NCI-H1436 treated with DMSO at 0.1 percent for 48 hours (cell line): ENCODE results near the gene PRSS33.
A peak's percentile ranks its signal among the peaks of the same experiment; 100 is the strongest.

Source experiments
- DNase-seq: peaks from one replicate; lab custom pipeline; 2025; lab: John Stamatoyannopoulos, UW

The PRSS33 gene

DNA sequence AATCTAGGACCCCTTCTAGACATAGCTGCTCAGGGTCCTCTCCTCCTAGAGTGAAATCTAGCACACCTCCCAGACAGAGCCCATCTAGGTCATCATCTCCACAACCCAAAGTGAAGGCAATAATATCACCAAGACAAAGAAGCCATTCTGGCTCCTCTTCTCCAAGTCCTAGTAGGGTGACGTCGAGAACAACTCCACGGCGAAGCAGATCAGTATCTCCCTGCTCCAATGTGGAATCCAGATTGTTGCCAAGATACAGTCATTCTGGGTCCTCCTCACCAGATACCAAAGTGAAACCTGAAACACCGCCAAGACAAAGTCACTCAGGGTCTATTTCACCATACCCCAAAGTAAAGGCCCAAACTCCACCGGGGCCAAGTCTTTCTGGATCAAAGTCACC, 24.2 kb downstream of the PRSS33 start:
- no peak for DNase-seq

- no peak for DNase-seq
Measured at GRCh38 chr16:2762711-2763110, 24.6 kb downstream of the PRSS33 start.

DNA sequence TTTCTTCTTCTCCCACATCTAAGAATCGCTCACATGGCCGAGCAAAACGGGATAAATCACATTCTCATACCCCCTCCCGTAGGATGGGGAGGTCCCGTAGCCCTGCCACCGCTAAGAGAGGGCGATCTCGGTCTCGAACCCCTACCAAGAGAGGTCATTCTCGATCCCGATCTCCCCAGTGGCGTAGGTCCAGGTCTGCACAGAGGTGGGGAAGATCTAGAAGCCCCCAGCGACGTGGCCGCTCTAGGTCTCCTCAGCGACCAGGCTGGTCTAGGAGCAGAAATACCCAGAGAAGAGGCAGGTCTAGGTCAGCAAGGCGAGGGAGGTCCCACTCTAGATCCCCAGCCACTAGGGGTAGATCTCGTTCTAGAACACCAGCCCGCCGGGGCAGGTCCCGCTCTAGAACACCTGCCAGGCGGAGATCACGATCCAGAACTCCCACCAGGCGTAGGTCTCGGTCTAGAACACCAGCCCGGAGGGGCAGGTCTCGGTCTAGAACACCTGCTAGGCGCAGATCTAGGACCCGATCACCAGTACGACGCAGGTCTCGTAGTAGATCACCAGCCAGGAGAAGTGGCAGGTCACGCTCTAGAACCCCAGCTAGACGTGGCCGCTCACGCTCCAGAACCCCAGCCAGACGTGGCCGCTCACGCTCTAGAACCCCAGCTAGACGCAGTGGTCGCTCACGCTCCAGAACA, 25.3 kb downstream of the PRSS33 start:
- DNase-seq, result no peak

- DNase-seq, result no peak
Measured at GRCh38 chr16:2761472-2761871, 25.9 kb downstream of the PRSS33 start.

DNA sequence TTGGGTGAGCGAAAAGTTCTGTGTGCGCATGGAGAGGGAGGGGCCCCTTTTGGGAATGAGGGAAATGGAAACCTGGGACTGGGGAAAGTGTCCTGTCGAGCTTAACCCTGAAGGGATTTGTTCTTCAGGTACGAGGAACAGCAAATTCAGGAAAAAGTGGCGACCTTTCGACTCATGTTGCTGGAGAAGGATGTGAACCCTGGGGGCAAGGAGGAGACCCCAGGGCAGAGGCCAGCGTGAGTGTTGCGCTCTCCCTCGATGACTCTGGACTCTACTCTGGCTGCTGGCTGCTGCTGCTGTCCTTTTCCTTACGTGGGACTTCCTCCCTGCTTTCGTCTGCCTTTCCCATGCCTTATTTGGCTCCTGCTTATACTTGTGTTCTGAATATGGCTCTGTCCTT, 30.0 kb downstream of the PRSS33 start:
- DNase-seq, result no peak

GRCh38 chr16:2756288-2757015, 30.9 kb downstream of the PRSS33 start:
- no peak for DNase-seq

DNA sequence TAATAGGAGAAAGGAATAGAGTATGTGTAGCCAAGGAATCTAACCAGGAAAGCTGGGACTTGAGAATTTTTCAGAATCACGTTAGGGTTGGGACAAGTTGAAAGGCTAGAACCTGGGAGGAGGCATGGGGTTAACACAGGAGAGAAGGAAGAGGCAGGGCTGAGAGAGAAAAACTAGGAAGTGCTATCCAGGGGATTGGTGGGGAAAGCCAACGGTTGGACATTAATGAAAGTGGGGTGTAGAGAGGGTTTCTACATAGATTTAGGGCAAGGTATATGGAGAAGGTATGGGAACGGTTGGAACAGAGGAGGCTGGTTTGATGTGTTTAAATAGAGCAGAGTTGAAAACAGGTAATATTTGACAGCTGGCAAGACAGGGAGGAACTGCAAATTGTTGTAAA, 32.2 kb downstream of the PRSS33 start:
- no peak for DNase-seq

GRCh38 chr16:2753733-2754020, 33.7 kb downstream of the PRSS33 start:
- DNase-seq, result no peak

DNA sequence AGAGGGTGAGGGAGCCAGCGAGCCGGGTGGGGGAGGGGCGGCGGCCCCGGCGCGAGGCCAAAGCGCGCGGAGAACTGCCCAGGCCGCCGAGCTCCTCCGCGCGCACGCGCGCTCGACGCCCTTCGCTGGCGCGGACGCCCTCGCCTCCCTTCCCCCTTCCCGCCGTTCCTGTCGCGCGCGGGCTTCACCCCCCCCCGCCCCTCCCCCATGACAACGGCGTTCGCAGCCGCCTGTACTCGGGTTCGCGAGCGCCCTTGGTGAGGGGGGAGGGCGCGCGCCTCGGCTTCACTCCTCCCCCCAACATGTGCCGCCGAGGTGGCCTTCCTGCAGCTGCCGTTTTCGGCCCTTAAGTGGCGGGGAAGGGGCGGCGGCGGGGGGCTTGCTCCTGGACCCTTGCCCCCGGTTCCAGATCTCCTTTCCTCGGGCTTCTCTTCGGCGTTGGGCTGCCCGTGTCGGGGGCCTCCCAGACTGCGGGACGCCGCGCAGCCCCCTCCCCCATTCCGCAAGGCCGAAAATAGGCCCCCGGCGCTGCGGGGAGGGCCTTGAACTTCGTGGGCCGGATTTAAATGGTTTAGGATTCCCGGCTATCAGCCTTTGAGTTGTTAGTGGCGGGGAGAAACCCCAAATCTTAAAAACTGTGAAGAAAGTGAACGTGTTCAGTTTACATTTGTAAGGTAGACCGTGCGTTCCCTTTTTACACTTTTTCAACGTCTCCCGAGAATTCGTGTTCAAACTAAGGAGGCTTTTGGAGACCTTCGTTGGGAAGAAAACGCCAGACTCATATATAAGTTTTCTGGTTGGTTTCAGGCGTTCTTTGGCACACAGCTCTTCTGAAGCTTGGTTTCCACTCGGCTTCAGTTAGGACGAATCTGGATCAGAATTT, 34.3 kb downstream of the PRSS33 start:
- no peak for DNase-seq

DNA sequence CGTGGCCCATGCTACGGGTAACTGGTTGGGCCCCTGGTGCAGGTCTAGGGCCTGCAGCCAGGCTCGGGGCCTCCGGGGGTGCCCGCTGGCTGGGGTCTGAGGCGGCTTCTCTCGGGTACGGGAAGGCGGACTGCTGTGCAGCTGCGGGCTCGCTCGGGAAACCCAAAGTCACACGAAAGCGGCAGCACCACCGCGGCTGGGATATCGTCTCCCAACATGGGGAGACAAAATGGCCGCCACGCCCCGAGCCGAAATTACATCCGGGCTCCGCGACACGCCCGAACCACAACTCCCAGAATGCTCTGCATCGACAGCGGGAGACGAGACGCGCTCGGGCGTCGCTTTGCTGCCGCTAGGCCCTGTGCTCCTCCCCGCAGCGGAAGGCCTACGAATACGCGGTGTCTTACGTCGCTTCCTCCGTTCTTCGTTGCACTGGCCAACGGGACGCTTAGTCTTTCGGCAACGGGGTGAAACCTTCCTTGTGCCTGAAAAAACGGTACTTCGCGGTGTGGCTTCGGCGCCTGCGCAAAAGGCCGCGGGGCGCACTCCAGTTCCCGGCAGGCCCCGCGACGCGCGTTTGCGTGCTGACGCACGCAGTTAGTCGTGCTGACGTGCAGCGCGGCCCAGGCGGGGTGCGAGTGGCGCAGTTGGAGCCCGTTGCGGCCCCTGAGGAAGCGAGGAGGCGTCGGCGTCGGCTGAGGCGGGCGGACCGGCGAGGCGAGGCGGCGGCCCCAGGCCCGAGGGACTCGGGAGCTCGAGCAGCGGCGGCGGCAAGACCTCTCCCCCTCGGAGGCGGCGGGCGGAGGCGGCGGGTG, 35.1 kb downstream of the PRSS33 start, which contains the start of gene SRRM2:
Gene SRRM2 (plus strand): TSS at position 604 of the 815 bp plus-strand sequence. CDS start 3,727 bp downstream, outside the sequence.
- peak; percentile 67 for DNase-seq

- DNase-seq, result no peak
Measured at GRCh38 chr16:2751577-2752034, 35.8 kb downstream of the PRSS33 start.

GRCh38 chr16:2749936-2750335, 37.4 kb downstream of the PRSS33 start:
- DNase-seq, result no peak

DNA sequence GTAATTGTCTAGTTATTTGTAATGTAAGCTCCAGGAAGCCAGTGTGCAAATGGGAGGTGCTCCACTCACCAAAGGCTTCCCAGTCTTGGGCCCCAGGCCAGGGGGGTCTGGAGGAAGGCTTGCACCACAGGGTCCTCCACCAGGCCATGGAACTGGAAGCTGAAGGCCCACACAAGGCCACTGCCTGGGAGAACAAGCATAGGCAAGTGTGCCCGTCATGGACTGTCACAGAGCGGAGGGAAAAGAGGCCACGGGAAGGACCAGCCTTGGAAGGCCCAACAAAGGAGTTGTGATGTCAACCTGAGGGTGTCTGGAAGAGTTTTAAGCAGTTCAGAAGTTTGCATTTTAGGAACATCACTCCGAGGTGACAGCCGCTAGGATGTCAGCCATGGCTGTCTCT, 37.9 kb downstream of the PRSS33 start:
- no peak for DNase-seq

GRCh38 chr16:2748757-2749455, 38.5 kb downstream of the PRSS33 start:
- no peak for DNase-seq

DNA sequence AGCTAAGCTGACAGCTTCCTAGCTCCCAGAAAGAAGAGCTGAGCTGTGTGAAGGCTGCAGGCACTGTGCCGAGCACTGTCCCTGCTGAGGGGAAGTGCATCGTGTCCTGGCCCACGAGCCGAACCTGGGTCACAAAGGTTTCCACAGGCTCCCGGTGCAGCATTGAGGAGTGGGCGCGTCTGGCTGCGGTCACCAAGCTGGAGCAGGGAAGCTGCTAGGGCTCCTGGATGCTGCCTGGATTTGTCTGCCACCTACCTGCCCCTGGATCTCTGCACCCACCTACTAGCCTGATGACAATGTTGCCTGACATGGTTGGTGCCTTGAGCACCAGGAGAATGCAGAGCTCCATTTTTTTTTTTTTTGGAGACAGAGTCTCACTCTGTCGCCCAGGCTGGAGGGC, 41.4 kb downstream of the PRSS33 start:
- no peak for DNase-seq

DNA sequence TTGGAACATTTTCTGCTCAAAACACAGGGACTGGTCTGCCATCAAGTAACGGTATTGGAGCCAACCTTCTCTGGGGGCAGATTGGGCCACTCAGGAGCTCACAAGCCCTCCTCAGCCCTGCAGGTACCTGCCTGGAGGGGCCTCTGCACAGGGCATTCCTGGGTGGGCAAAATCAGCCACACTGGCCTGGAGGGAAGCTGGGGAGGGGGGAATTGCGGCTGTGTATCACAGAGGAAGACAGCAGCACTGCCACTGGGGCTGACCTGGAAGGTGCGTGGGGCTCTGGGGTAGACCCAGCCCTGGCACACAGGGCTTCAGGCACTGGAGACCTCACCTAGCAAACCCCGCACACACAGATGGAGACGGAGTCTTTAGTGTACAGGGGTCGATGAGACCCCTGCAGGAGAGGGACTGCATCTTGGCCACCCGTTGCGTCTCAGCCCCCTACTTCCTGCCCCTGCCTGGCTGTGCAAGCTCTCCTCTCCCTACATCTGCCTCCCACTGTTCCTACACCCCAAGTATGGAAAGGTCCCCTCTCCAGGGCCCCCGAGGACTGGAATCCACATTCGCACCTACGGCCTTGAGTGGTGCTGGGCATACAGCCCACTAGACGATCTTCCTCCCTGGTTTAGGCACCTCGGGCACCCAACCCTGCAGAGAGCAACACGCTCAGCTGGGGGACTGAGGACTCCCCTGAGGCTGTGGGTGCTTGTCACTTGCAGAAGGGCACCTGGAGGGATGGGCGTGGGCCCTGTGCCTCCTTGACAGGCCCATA, 42.1 kb downstream of the PRSS33 start:
- DNase-seq, result no peak

- DNase-seq, result no peak
Measured at GRCh38 chr16:2744711-2745110, 42.6 kb downstream of the PRSS33 start.

DNA sequence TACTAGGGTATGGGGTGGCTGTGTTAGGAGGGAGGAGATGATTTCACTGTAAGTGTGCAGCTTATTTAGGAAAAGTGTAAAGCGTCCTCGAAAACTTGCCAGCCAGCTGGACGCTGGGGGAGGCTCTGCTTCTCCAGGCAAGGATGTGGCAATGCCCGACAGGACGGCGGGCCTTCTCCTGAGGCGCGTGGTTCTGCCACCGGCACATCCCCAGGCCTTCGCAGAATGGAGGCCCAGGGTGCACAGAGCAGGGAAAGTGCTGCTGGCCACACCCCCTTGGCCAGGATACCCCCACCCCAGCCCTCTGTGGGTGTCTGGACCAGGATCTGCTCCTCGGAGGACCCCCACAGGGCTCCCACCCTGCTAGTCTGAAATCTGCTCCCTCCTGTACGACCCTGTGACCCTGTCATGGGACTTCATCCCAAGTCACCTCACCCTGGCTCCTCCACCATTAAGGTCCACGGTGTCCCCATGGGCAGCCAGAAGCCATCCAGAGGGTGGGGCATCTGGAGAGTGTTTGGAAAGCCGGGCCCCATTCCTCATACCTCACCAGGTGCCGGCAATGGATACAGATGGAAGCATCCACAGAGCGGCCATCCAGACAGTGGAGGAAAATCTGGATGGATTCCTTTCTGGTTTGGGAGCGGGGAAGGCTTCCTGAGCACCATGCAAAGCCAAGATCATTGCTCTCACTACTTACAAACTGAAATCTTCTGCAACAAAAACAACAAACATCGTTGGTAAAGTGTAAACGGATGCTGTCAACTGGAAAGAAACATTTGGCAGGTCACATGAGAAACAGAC, 44.2 kb downstream of the PRSS33 start:
- no peak for DNase-seq

- no peak for DNase-seq
Measured at GRCh38 chr16:2742323-2743006, 44.9 kb downstream of the PRSS33 start.
